GM19395 (cell line): Measurements from ENCODE around the gene BIN2.
A peak's percentile ranks its signal among the peaks of the same experiment; 100 is the strongest.
"Not testable (repeated sequence)": the region's sequence is repeated elsewhere in the genome, so short reads cannot be mapped to it uniquely, and the experiment has no call there.

Experiments
- ATAC-seq: cut with Tn5 transposase; IDR thresholded peaks from one replicate; pipeline ENCODE4 v1.9.1; 2021; ENCODE audit warnings: mild to moderate bottlenecking, moderate library complexity; ENCODE audit not compliant: unreplicated experiment

Gene BIN2

GRCh38 chr12:51346581-51346980 lies 22.6 kb upstream of the BIN2 start, which contains the start of gene CELA1:
Gene CELA1 (minus strand): TSS chr12:51346679. CDS start chr12:51346638, 41 bp downstream.
- no peak for ATAC-seq

GRCh38 chr12:51345681-51346080 lies 21.7 kb upstream of the BIN2 start:
- ATAC-seq = no peak

GRCh38 chr12:51343201-51343600 lies 19.2 kb upstream of the BIN2 start:
- no peak for ATAC-seq

GRCh38 chr12:51342416-51342815 lies 18.4 kb upstream of the BIN2 start:
- no peak for ATAC-seq

- no peak for ATAC-seq
Observed at GRCh38 chr12:51341251-51342007, 17.5 kb upstream of the BIN2 start.

- ATAC-seq = no peak
Observed at GRCh38 chr12:51339750-51340149, 15.8 kb upstream of the BIN2 start.

GRCh38 chr12:51337336-51337735 lies 13.4 kb upstream of the BIN2 start:
- ATAC-seq = not testable (repeated sequence)

GRCh38 chr12:51335931-51336330 lies 12.0 kb upstream of the BIN2 start:
- ATAC-seq = no peak

- no peak for ATAC-seq
Observed at GRCh38 chr12:51334764-51335163, 10.8 kb upstream of the BIN2 start.

- ATAC-seq = no peak
Observed at GRCh38 chr12:51333536-51333935, 9.6 kb upstream of the BIN2 start.

- no peak for ATAC-seq
Observed at GRCh38 chr12:51330186-51330585, 6.2 kb upstream of the BIN2 start.

- ATAC-seq = no peak
Observed at GRCh38 chr12:51329742-51330141, 5.8 kb upstream of the BIN2 start.

GRCh38 chr12:51328587-51328986 lies 4.6 kb upstream of the BIN2 start:
- ATAC-seq = no peak

GRCh38 chr12:51326698-51327439 lies 2.9 kb upstream of the BIN2 start:
- peak; percentile 59 for ATAC-seq

GRCh38 chr12:51324953-51325352 lies 979 bp upstream of the BIN2 start:
- no peak for ATAC-seq

- ATAC-seq = peak; percentile 21
Observed at GRCh38 chr12:51323317-51323960, 535 bp downstream of the BIN2 start.

GRCh38 chr12:51322452-51322851 lies 1.5 kb downstream of the BIN2 start:
- ATAC-seq = no peak

- no peak for ATAC-seq
Observed at GRCh38 chr12:51321882-51322281, 2.1 kb downstream of the BIN2 start.

- no peak for ATAC-seq
Observed at GRCh38 chr12:51320695-51321320, 3.2 kb downstream of the BIN2 start.

- ATAC-seq = no peak
Observed at GRCh38 chr12:51320311-51320694, 3.7 kb downstream of the BIN2 start.

GRCh38 chr12:51318846-51319599 lies 5.0 kb downstream of the BIN2 start:
- ATAC-seq = peak; percentile 52
